Mesangial cell (primary cell): Measurements from ENCODE around the gene LRRC45. TPM values are rescaled to one million over a fixed set of nuclear protein-coding genes. Genes with fewer than 3 reads are reported as not detected.

Experiments
- total RNA-seq: library from RNA; depleted of rRNA; stranded (reverse); fragments of >200 nt; gene quantifications from 2 replicates; pipeline ENCODE4 v1.2.3, GENCODE V29; 2015

Gene LRRC45
- 17.0 and 33.1 TPM in 2 replicates for total RNA-seq

GRCh38 chr17:82022981-82023446 lies at the start of gene LRRC45:
Gene LRRC45 (plus strand): TSS chr17:82023305. CDS start chr17:82023644, 339 bp downstream.

GRCh38 chr17:81977211-81977808 lies 45.8 kb upstream of the LRRC45 start, which contains the start of gene ASPSCR1:
Gene ASPSCR1 (plus strand): TSS chr17:81977629. CDS start chr17:81977647, 18 bp downstream.

GRCh38 chr17:82022310-82022980 lies 660 bp upstream of the LRRC45 start, which contains the start of gene CENPX:
Gene CENPX (minus strand): TSS chr17:82022878. CDS start chr17:82022861, 17 bp downstream.

GRCh38 chr17:82031303-82031884 lies 8.3 kb downstream of the LRRC45 start, which contains the start of gene RAC3:
Gene RAC3 (plus strand): TSS chr17:82031678. CDS start chr17:82031762, 84 bp downstream.

GRCh38 chr17:82037092-82037888 lies 14.2 kb downstream of the LRRC45 start, which contains the start of gene DCXR:
Gene DCXR (minus strand): TSS chr17:82037697. CDS start chr17:82037682, 15 bp downstream.

GRCh38 chr17:82051776-82052637 lies 28.9 kb downstream of the LRRC45 start, which contains the start of the genes GPS1 and RFNG:
Gene GPS1 (plus strand): TSS chr17:82051898. CDS start chr17:82051932, 34 bp downstream.
Gene RFNG (minus strand): TSS chr17:82051811. CDS start chr17:82051766, 45 bp downstream.

GRCh38 chr17:82065638-82066303 lies 42.7 kb downstream of the LRRC45 start, which contains the start of gene DUS1L:
Gene DUS1L (minus strand): TSS chr17:82065804. CDS start chr17:82065059, 745 bp downstream.

Other genes with a start within 250 kb of the LRRC45 start
- gene GCGR, start 219.2 kb upstream of the LRRC45 start, total RNA-seq = 0.63 TPM in 1 of 2 replicates, not detected in the other
- gene MCRIP1, start 190.0 kb upstream of the LRRC45 start, total RNA-seq = 125 and 143 TPM in 2 replicates
- gene PPP1R27, start 188.3 kb upstream of the LRRC45 start, total RNA-seq = not detected in 2 replicates
- 811 and 1,110 TPM in 2 replicates for gene P4HB, start 162.8 kb upstream of the LRRC45 start, total RNA-seq
- gene ARHGDIA, start 152.0 kb upstream of the LRRC45 start, total RNA-seq = 386 and 596 TPM in 2 replicates
- 102 and 252 TPM in 2 replicates for gene ALYREF, start 131.7 kb upstream of the LRRC45 start, total RNA-seq
- 147 and 222 TPM in 2 replicates for gene ANAPC11, start 131.6 kb upstream of the LRRC45 start, total RNA-seq
- gene NPB, start 121.1 kb upstream of the LRRC45 start, total RNA-seq = 3.6 and 5.2 TPM in 2 replicates
- gene PCYT2, start 111.9 kb upstream of the LRRC45 start, total RNA-seq = 40.7 and 71.9 TPM in 2 replicates
- 15.2 and 18.5 TPM in 2 replicates for gene SIRT7, start 105.1 kb upstream of the LRRC45 start, total RNA-seq
- gene MAFG, start 95.6 kb upstream of the LRRC45 start, total RNA-seq = 14.3 and 18.4 TPM in 2 replicates
- 104 and 162 TPM in 2 replicates for gene PYCR1, start 86.0 kb upstream of the LRRC45 start, total RNA-seq
- gene MYADML2, start 76.1 kb upstream of the LRRC45 start, total RNA-seq = not detected in 2 replicates
- gene NOTUM, start 62.1 kb upstream of the LRRC45 start, total RNA-seq = 0.38 TPM in 1 of 2 replicates, not detected in the other
- 25.1 and 30.4 TPM in 2 replicates for gene ASPSCR1, start 45.7 kb upstream of the LRRC45 start, total RNA-seq
- gene CENPX, start 427 bp upstream of the LRRC45 start, total RNA-seq = 33.2 and 170 TPM in 2 replicates
- gene RAC3, start 8.4 kb downstream of the LRRC45 start, total RNA-seq = 66.7 and 82.3 TPM in 2 replicates
- 105 and 113 TPM in 2 replicates for gene DCXR, start 14.4 kb downstream of the LRRC45 start, total RNA-seq
- 61.9 and 89.5 TPM in 2 replicates for gene RFNG, start 28.5 kb downstream of the LRRC45 start, total RNA-seq
- 149 and 212 TPM in 2 replicates for gene GPS1, start 28.6 kb downstream of the LRRC45 start, total RNA-seq
- gene DUS1L, start 42.5 kb downstream of the LRRC45 start, total RNA-seq = 74.9 and 101 TPM in 2 replicates
- gene FASN, start 74.9 kb downstream of the LRRC45 start, total RNA-seq = 229 and 345 TPM in 2 replicates
- gene CCDC57, start 189.5 kb downstream of the LRRC45 start, total RNA-seq = 8.3 and 19.5 TPM in 2 replicates
- 154 and 199 TPM in 2 replicates for gene SLC16A3, start 205.7 kb downstream of the LRRC45 start, total RNA-seq